T-helper 1 cell treated with Interleukin-12 subunit alpha and Interleukin-12 subunit beta and Interleukin-4 antibody, amounts not matched to agents 30 μg/mL and 1 μg/mL, for 36 hours (primary cell): Measurements from ENCODE around the gene TEKT1.

Experiments
- H3K27ac Mint-ChIP-seq: one replicate; pipeline ENCODE4 v1.8.0; 2021; ENCODE audit warnings: mild to moderate bottlenecking, mixed read lengths
- H3K27me3 Mint-ChIP-seq: one replicate; pipeline ENCODE4 v1.8.0; 2021; ENCODE audit warnings: low read depth, mixed read lengths
- H3K36me3 Mint-ChIP-seq: one replicate; pipeline ENCODE4 v1.8.0; 2021; ENCODE audit warnings: low read depth, mixed read lengths
- H3K4me1 Mint-ChIP-seq: one replicate; pipeline ENCODE4 v1.8.0; 2021; ENCODE audit warnings: low read depth, mixed read lengths
- H3K4me3 Mint-ChIP-seq: one replicate; pipeline ENCODE4 v1.8.0; 2021; ENCODE audit warnings: mild to moderate bottlenecking, moderate library complexity, mixed read lengths
- H3K9me3 Mint-ChIP-seq: one replicate; pipeline ENCODE4 v1.8.0; 2021; ENCODE audit warnings: mixed read lengths

TEKT1 gene

GRCh38 chr17:6757747-6758146 lies 73.8 kb downstream of the TEKT1 start:
- Mint-ChIP-seq H3K9me3 (no peaks in the 10 kb centered on the region), H3K4me1 (peaks cover 55% of the 10 kb centered on the region), H3K27me3 (no peaks in the 10 kb centered on the region), H3K27ac (peak overlapping the region; percentile 75), H3K4me3 (peak overlapping the region; percentile 100), H3K36me3 (peaks cover 64% of the 10 kb centered on the region)

DNA sequence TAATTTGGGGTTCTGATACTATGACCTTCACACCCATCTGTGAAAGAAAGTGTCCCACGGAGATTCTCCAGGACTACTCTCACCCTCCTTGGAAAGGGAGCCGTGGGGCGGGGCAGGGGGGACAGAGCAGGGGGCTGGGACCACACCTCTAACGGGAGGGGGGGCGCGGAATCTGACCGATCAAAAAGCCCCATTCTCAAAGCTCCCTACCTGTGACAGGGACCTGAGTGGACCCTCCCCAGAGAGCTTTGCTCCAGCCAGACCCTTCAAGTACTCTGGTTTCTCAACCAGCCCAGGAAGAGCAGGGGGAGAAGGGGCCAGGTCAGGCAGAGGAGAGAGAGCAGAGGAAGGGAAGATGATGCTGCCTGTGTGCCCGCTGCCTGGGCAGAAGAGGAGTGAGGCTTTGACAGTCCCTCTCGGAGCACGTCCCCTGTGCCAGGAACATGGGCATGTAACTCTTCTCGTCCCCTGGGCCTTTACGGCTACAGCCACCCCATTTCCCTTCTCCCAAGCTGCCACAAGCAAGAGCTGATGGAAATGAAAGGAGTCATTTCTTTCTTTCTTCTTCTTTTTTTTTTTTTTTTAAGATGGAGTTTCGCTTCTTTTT lies 75.0 kb downstream of the TEKT1 start:
- Mint-ChIP-seq H3K4me3 (peak overlapping the region; percentile 100), H3K9me3 (no peaks in the 10 kb centered on the region), H3K27ac (peak overlapping the region; percentile 99), H3K36me3 (peaks cover 52% of the 10 kb centered on the region), H3K4me1 (peaks cover 56% of the 10 kb centered on the region), H3K27me3 (no peaks in the 10 kb centered on the region)

GRCh38 chr17:6755731-6756184 lies 75.8 kb downstream of the TEKT1 start, which contains the start of gene XAF1:
TSS of gene XAF1 (plus strand) at chr17:6756046. CDS start at chr17:6756079, 33 bp downstream.
- H3K27ac Mint-ChIP-seq: peak within 1 kb of the TSS; percentile 99
- peak within 1 kb of the TSS; percentile 100 for H3K4me3 Mint-ChIP-seq
- no peaks in the 10 kb centered on the region for H3K27me3 Mint-ChIP-seq
- H3K4me1 Mint-ChIP-seq: peaks cover 52% of the 10 kb centered on the region
- peaks cover 44% of the 10 kb centered on the region for H3K36me3 Mint-ChIP-seq
- H3K9me3 Mint-ChIP-seq: no peaks in the 10 kb centered on the region

DNA sequence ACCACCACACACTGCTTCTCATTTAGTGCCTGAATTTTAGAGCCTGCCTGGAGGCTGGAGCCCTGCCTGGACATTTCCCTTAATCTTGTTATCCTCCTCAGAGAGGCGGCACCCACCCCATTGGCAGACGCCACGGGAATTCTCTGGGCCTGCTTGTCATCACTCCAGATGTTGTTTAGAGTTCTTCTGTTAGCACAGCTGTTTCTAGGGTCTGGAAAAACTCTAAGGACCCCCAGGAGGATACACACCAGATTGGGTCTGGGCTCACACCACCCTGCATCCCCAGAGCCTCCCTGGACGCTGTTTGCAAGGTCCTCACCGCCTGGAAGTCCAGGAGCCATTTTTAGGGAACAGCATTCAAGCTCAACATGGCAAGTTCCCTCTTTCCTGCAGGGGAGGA lies 76.2 kb downstream of the TEKT1 start:
- peak overlapping the region; percentile 100 for H3K4me3 Mint-ChIP-seq
- peaks cover 39% of the 10 kb centered on the region for H3K36me3 Mint-ChIP-seq
- H3K27me3 Mint-ChIP-seq: no peaks in the 10 kb centered on the region
- peaks cover 48% of the 10 kb centered on the region for H3K4me1 Mint-ChIP-seq
- H3K27ac Mint-ChIP-seq: peak overlapping the region; percentile 99
- no peaks in the 10 kb centered on the region for H3K9me3 Mint-ChIP-seq

- H3K36me3 Mint-ChIP-seq: peaks cover 24% of the 10 kb centered on the region
- H3K4me3 Mint-ChIP-seq: peak overlapping the region; percentile 9
- H3K9me3 Mint-ChIP-seq: no peaks in the 10 kb centered on the region
- peaks cover 38% of the 10 kb centered on the region for H3K4me1 Mint-ChIP-seq
- peak overlapping the region; percentile 64 for H3K27ac Mint-ChIP-seq
- H3K27me3 Mint-ChIP-seq: peaks cover 2% of the 10 kb centered on the region
Measured at GRCh38 chr17:6753546-6753945, 78.0 kb downstream of the TEKT1 start.

GRCh38 chr17:6753006-6753445 lies 78.5 kb downstream of the TEKT1 start:
- Mint-ChIP-seq H3K27ac (peak overlapping the region; percentile 72), H3K4me3 (no peak overlapping the region), H3K36me3 (peaks cover 19% of the 10 kb centered on the region), H3K4me1 (peaks cover 33% of the 10 kb centered on the region), H3K27me3 (peaks cover 5% of the 10 kb centered on the region), H3K9me3 (no peaks in the 10 kb centered on the region)

DNA sequence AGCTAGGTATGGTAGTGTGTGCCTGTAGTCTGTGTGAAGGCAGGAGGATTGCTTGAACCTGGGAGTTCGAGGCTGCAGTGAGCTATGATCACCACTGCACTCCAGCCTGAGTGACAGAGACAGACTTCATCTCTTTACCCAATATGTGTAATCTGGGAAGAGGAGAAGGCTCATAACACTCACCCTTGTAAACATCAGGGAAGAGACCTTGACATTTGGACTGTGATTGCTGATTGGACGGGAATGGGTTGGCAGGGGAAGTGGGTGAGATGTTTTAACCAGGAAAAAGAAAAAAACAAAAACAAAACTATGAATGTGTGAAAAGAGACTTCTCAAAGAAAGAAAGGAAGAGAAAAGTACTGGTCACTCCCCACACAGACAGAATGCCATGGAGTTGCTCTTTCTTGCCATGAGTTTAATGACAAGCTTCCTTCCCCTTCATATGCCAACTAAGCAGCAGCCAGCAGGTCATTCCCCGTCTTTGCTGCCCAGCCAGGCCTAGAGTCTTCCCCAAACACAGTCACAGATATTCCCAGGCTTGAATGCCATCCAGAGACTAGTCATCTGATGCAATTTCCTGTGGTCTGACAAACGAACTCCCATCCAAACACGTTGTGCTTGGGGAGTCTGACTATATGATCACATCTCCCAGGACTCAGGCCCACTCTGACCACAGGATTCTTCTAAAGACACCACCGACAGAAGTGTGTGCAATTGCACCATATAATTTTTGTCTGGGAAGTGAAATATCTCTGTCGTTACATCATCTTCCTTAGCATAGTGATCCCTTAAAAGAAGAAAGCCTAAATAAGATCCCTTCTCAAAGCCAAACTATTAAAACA lies 79.2 kb downstream of the TEKT1 start:
- Mint-ChIP-seq H3K4me1 (peaks cover 27% of the 10 kb centered on the region), H3K36me3 (peaks cover 13% of the 10 kb centered on the region), H3K27ac (peak overlapping the region; percentile 72), H3K27me3 (peaks cover 8% of the 10 kb centered on the region), H3K9me3 (no peaks in the 10 kb centered on the region), H3K4me3 (no peak overlapping the region)

GRCh38 chr17:6749519-6749918 lies 82.0 kb downstream of the TEKT1 start:
- H3K36me3 Mint-ChIP-seq: no peaks in the 10 kb centered on the region
- H3K27me3 Mint-ChIP-seq: peaks cover 26% of the 10 kb centered on the region
- no peak overlapping the region for H3K4me3 Mint-ChIP-seq
- peaks cover 16% of the 10 kb centered on the region for H3K4me1 Mint-ChIP-seq
- no peak overlapping the region for H3K27ac Mint-ChIP-seq
- no peaks in the 10 kb centered on the region for H3K9me3 Mint-ChIP-seq

GRCh38 chr17:6748617-6749016 lies 82.9 kb downstream of the TEKT1 start:
- Mint-ChIP-seq H3K4me3 (no peak overlapping the region), H3K27ac (no peak overlapping the region), H3K4me1 (peaks cover 13% of the 10 kb centered on the region), H3K36me3 (no peaks in the 10 kb centered on the region), H3K9me3 (no peaks in the 10 kb centered on the region), H3K27me3 (peaks cover 35% of the 10 kb centered on the region)
